Lower leg skin (tissue), 4 donors: Measurements from ENCODE around the gene ABCC2. TPM values are rescaled to one million over a fixed set of nuclear protein-coding genes. Genes with fewer than 3 reads are reported as not detected.

Experiments
- DNase-seq, 2 donors: peaks; one replicate each; pipeline ENCODE4 v3.0.0-alpha.2; 2019; ENCODE audit warnings: low spot score in 2 of 2
- H3K4me3 ChIP-seq: fragments of 200-600 bp; sonication (generic); 2 replicates; pipeline ENCODE4 v1.5.1; 2017; ENCODE audit warnings: mild to moderate bottlenecking, low read depth; ENCODE audit not compliant: poor library complexity, severe bottlenecking
- CTCF ChIP-seq, 3 donors: fragments of 450-650 bp; IDR thresholded peaks; one replicate each; pipeline ENCODE4 v1.5.1; 2016; ENCODE audit warnings: antibody characterized with exemption in 3 of 3, mild to moderate bottlenecking in 3 of 3, moderate library complexity in 2 of 3
- POLR2A ChIP-seq, 2 donors: fragments of 450-650 bp; IDR thresholded peaks; one replicate each; pipeline ENCODE4 v1.6.1; 2016 to 2017; ENCODE audit warnings: antibody characterized with exemption in 2 of 2, mild to moderate bottlenecking in 1 of 2, moderate library complexity in 1 of 2
- WGBS, 2 donors: methylation state at CpG; one replicate each; pipeline ENCODE4 v1.1.5; 2018; 5-methylcytosine and 5-hydroxymethylcytosine counted together
- intact Hi-C: fragments of 100-400 bp; cut with DNase I; formaldehyde crosslinking; loops from one replicate; pipeline ENCODE4 v1.15.0; 2023; ENCODE audit warnings: low total_unique reads
- total RNA-seq, 4 donors: library from RNA; depleted of rRNA; stranded (reverse); fragments of >200 nt; gene quantifications; one replicate each; pipeline ENCODE4 v1.1.0, GENCODE V29; 2016

ABCC2 gene
- total RNA-seq, 4 donors from 2014 or later = 0.46 to 2.0 (median 1.9) TPM

- no peak overlapping the region for H3K4me3 ChIP-seq
- 95 to 97% methylated on average over 1 of the region's 1 CpG for WGBS, 2 donors
- intact Hi-C loops = no loop called here
- no peak for DNase-seq
- TF ChIP-seq POLR2A (IDR thresholded peaks at IDR 0.05) = no peak
- TF ChIP-seq CTCF (IDR thresholded peaks at IDR 0.05) = no peak
These were observed 26.3 kb upstream of the ABCC2 start for GRCh38 chr10:99756159-99756558.

GRCh38 chr10:99758211-99758891 is 24.1 kb upstream of the ABCC2 start:
- intact Hi-C loops = no loop called here
- H3K4me3 ChIP-seq = no peak overlapping the region
- DNase-seq = no peak
- TF ChIP-seq CTCF (IDR thresholded peaks at IDR 0.05) (no peak), POLR2A (IDR thresholded peaks at IDR 0.05) (no peak)
- WGBS, 2 donors = 76 to 84% methylated on average over 2 of the region's 2 CpGs

- WGBS, 2 donors = 69 to 82% methylated on average over 1 of the region's 1 CpG
- intact Hi-C loops = no loop called here
- no peak overlapping the region for H3K4me3 ChIP-seq
- DNase-seq = no peak
- no peak for TF ChIP-seq CTCF (IDR thresholded peaks at IDR 0.05)
- TF ChIP-seq POLR2A (IDR thresholded peaks at IDR 0.05) = no peak
These were observed 22.1 kb upstream of the ABCC2 start for GRCh38 chr10:99760321-99760720.

- no peak for DNase-seq
- intact Hi-C loops = no loop called here
- TF ChIP-seq POLR2A (IDR thresholded peaks at IDR 0.05) = no peak
- no peak for TF ChIP-seq CTCF (IDR thresholded peaks at IDR 0.05)
These were observed 21.1 kb upstream of the ABCC2 start for GRCh38 chr10:99761365-99761764.

GRCh38 chr10:99765672-99766301 is 16.7 kb upstream of the ABCC2 start:
- no peak overlapping the region for H3K4me3 ChIP-seq
- no peak for TF ChIP-seq CTCF (IDR thresholded peaks at IDR 0.05)
- no peak for TF ChIP-seq POLR2A (IDR thresholded peaks at IDR 0.05)
- 41 to 48% methylated on average over 4 of the region's 4 CpGs for WGBS, 2 donors
- intact Hi-C loops = no loop called here
- DNase-seq = no peak

More at GRCh38 chr10:99761365-99761764, 21.1 kb upstream of the ABCC2 start:
- H3K4me3 ChIP-seq = no peak overlapping the region
